ENCODE measurements around the gene NINJ1.

NINJ1 gene

DNA sequence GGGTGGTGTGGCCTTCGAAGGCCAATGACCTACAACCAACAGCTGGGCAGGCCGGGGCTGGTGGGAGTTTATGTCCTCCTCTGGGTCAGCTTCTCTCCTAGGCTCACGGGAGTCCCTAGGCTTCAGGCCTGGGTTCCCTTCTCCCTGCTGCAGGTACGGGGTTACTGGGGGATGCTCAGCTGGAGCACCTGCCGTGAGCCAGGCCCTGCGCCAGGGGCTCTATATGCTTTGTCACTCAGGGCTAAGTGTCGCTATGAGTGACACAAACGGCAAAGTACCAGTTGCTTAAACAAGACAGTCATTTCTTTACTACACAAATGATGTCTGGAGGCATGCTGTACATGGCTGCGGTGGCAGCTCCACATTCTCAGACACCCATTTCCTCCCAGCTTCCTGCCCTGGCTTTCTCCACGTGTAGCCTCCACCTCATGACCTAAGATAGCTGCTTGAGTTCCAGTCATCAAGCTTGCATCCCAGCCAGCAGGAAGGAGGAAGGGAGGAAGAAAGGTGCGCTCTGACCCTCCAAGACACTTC, 22.5 kb upstream of the NINJ1 start:
- TF ChIP-seq CTCF (IDR thresholded peaks at IDR 0.05; ENCODE audit: low read depth, low read length): no peak

GRCh38 chr9:93155716-93156474, 21.8 kb upstream of the NINJ1 start:
- H3K4me3 ChIP-seq (ENCODE audit: low read depth, low read length): no peak overlapping the region
- no peak for TF ChIP-seq CTCF (IDR thresholded peaks at IDR 0.05; ENCODE audit: low read depth, low read length)

More for the DNA sequence above, 22.5 kb upstream of the NINJ1 start:
- H3K4me3 ChIP-seq (ENCODE audit: low read depth, low read length): no peak overlapping the region

- TF ChIP-seq CTCF (IDR thresholded peaks at IDR 0.05; ENCODE audit: low read depth, low read length): peak; percentile 80
Measured at GRCh38 chr9:93154293-93154903, 20.3 kb upstream of the NINJ1 start.

GRCh38 chr9:93151097-93151784, 17.2 kb upstream of the NINJ1 start:
- H3K4me3 ChIP-seq (ENCODE audit: low read depth, low read length): no peak overlapping the region
- no peak for TF ChIP-seq CTCF (IDR thresholded peaks at IDR 0.05; ENCODE audit: low read depth, low read length)

More at GRCh38 chr9:93154293-93154903, 20.3 kb upstream of the NINJ1 start:
- H3K4me3 ChIP-seq (ENCODE audit: low read depth, low read length): no peak overlapping the region

- TF ChIP-seq CTCF (IDR thresholded peaks at IDR 0.05; ENCODE audit: low read depth, low read length): no peak
- H3K4me3 ChIP-seq (ENCODE audit: low read depth, low read length): no peak overlapping the region
Measured at GRCh38 chr9:93149361-93149760, 15.3 kb upstream of the NINJ1 start.

DNA sequence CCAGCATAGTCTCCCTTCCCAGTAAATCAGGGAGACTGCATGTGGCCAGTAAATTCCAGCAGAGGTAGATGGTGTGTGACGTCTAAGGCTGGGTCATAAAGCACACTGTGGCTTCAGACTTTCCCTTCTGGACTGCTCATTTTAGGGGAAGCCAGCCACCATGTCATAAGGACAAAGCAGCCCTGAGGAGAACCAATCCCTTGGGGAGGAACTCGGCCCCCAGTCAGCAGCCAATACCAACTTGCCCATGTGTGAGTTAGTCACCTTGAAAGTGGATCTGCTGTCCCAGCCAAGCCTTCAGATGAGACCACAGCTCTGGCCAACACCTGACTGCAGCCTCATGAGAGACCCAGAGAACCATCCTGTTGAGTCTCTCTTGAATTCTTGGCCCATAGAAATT, 14.7 kb upstream of the NINJ1 start:
- TF ChIP-seq CTCF (IDR thresholded peaks at IDR 0.05; ENCODE audit: low read depth, low read length): no peak
- H3K4me3 ChIP-seq (ENCODE audit: low read depth, low read length): no peak overlapping the region
